Measurements from ENCODE around the gene XPR1. TPM values are rescaled to one million over a fixed set of nuclear protein-coding genes. Genes with fewer than 3 reads are reported as not detected.

The XPR1 gene
- polyA plus RNA-seq, 1 donor (not counting 4 experiments of a cell fraction or from before 2014, with no cell fraction given) = 40.0 TPM

- Histone ChIP-seq H3K4me3 (ENCODE audit: control insufficient read depth in 2 of 3, extremely low read depth in 1 of 3, insufficient read depth in 2 of 3, low read depth in 1 of 3, low read length in 3 of 3) (no peak overlapping the region), H3K9me1 (ENCODE audit: control insufficient read depth, extremely low read depth, insufficient read depth, low read length) (peaks cover 3% of the 10 kb centered on the region), H3K36me3 (ENCODE audit: control insufficient read depth in 2 of 2, extremely low read depth in 1 of 2, insufficient read depth in 2 of 2, low read length in 2 of 2) (no peaks in the 10 kb centered on the region), H2AFZ (ENCODE audit: control insufficient read depth, low read length) (peak overlapping the region; percentile 86), H3K79me2 (ENCODE audit: control insufficient read depth, insufficient read depth, low read length) (no peaks in the 10 kb centered on the region), H3K4me2 (ENCODE audit: control insufficient read depth, extremely low read depth, insufficient read depth, low read depth, low read length) (no peak overlapping the region), H3K4me1 (ENCODE audit: control insufficient read depth, extremely low read depth, insufficient read depth, low read length) (peaks cover 31% of the 10 kb centered on the region), H4K20me1 (ENCODE audit: control insufficient read depth, extremely low read depth, insufficient read depth, low read length) (no peaks in the 10 kb centered on the region), H3K9me3 (ENCODE audit: control insufficient read depth, low read depth, low read length) (no peaks in the 10 kb centered on the region), H3K27me3 (ENCODE audit: control insufficient read depth, extremely low read depth, insufficient read depth, low read length) (no peaks in the 10 kb centered on the region), H3K27ac (ENCODE audit: control insufficient read depth, insufficient read depth, low read length) (no peak overlapping the region), H3K9ac (ENCODE audit: control insufficient read depth, extremely low read depth, insufficient read depth, low read length) (no peak overlapping the region)
- TF ChIP-seq EZH2 (IDR thresholded peaks at IDR 0.05; ENCODE audit: low read length) = no peak
- no peak for TF ChIP-seq CTCF (optimal IDR thresholded peaks at IDR 0.05 in 1 of 3, IDR thresholded peaks at IDR 0.05 in 1 of 3, conservative IDR thresholded peaks at IDR 0.05 in 1 of 3; ENCODE audit: extremely low read depth in 1 of 3, insufficient read depth in 2 of 3, low read length in 3 of 3)
- FAIRE-seq = peak; percentile 80
- DNase-seq (ENCODE audit: low read depth, low spot score) = no peak
- dilution Hi-C loops (cut with MboI; ENCODE audit: extremely low pct_ligation_motif_present, low sequenced_read_pairs) = no loop called here
These were observed 21.9 kb upstream of the XPR1 start for GRCh38 chr1:180609643-180610555.

- H2AFZ ChIP-seq (ENCODE audit: control insufficient read depth, low read length) = no peak overlapping the region
- TF ChIP-seq CTCF (optimal IDR thresholded peaks at IDR 0.05 in 1 of 3, IDR thresholded peaks at IDR 0.05 in 1 of 3, conservative IDR thresholded peaks at IDR 0.05 in 1 of 3; ENCODE audit: extremely low read depth in 1 of 3, insufficient read depth in 2 of 3, low read length in 3 of 3) = no peak
- TF ChIP-seq EZH2 (IDR thresholded peaks at IDR 0.05; ENCODE audit: low read length) = no peak
- peaks cover 3% of the 10 kb centered on the region for H3K9me1 ChIP-seq (ENCODE audit: control insufficient read depth, extremely low read depth, insufficient read depth, low read length)
- no peak overlapping the region for H3K4me2 ChIP-seq (ENCODE audit: control insufficient read depth, extremely low read depth, insufficient read depth, low read depth, low read length)
- H4K20me1 ChIP-seq (ENCODE audit: control insufficient read depth, extremely low read depth, insufficient read depth, low read length) = no peaks in the 10 kb centered on the region
- H3K4me3 ChIP-seq (ENCODE audit: control insufficient read depth in 2 of 3, extremely low read depth in 1 of 3, insufficient read depth in 2 of 3, low read depth in 1 of 3, low read length in 3 of 3) = no peak overlapping the region
- dilution Hi-C loops (cut with MboI; ENCODE audit: extremely low pct_ligation_motif_present, low sequenced_read_pairs) = no loop called here
- no peaks in the 10 kb centered on the region for H3K36me3 ChIP-seq (ENCODE audit: control insufficient read depth in 2 of 2, extremely low read depth in 1 of 2, insufficient read depth in 2 of 2, low read length in 2 of 2)
- H3K27ac ChIP-seq (ENCODE audit: control insufficient read depth, insufficient read depth, low read length) = peak overlapping the region; percentile 80
- H3K27me3 ChIP-seq (ENCODE audit: control insufficient read depth, extremely low read depth, insufficient read depth, low read length) = no peaks in the 10 kb centered on the region
- peaks cover 38% of the 10 kb centered on the region for H3K4me1 ChIP-seq (ENCODE audit: control insufficient read depth, extremely low read depth, insufficient read depth, low read length)
- no peaks in the 10 kb centered on the region for H3K9me3 ChIP-seq (ENCODE audit: control insufficient read depth, low read depth, low read length)
- FAIRE-seq = no peak
- no peak for DNase-seq (ENCODE audit: low read depth, low spot score)
- H3K9ac ChIP-seq (ENCODE audit: control insufficient read depth, extremely low read depth, insufficient read depth, low read length) = no peak overlapping the region
- no peaks in the 10 kb centered on the region for H3K79me2 ChIP-seq (ENCODE audit: control insufficient read depth, insufficient read depth, low read length)
These were observed 21.2 kb upstream of the XPR1 start for GRCh38 chr1:180610556-180611015.

All from keratinocyte (primary cell).